ENCODE measurements around the gene GSC.
"Not testable (repeated sequence)": the region's sequence is repeated elsewhere in the genome, so short reads cannot be mapped to it uniquely, and the experiment has no call there.

The GSC gene

DNA sequence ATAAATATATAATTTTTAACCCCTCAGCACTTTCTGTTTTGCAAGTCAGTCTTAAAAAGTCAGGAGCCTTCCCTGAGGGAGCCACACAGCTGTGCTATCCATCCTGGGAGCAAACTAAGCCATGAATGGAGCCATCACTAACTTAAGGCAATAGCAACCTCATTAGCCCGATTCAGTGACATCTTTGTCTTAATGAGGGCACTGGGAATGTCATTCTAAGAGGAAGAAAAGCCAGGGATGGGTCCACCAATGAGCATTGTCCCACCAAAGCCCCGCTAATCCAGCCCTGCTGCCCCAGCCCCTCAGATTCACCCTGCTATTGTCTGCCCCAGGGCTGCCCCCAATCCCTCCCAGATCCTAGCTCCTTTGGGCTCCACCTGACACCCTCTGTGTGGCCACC is 19.5 kb downstream of the GSC start:
- H3K4me3 Mint-ChIP-seq = no peak overlapping the region
- no peaks in the 10 kb centered on the region for H3K4me1 Mint-ChIP-seq (ENCODE audit: low read depth in 2 of 2)
- DNase-seq (no peak), ATAC-seq (replicated peaks) (no peak)
- peaks cover 6 to 10% of the 10 kb centered on the region in 2 donors for H3K27me3 Mint-ChIP-seq
- no peaks in the 10 kb centered on the region for H3K9me3 Mint-ChIP-seq
- H3K27ac Mint-ChIP-seq = no peak overlapping the region
- H3K36me3 Mint-ChIP-seq (ENCODE audit: insufficient read depth) = no peaks in the 10 kb centered on the region

DNA sequence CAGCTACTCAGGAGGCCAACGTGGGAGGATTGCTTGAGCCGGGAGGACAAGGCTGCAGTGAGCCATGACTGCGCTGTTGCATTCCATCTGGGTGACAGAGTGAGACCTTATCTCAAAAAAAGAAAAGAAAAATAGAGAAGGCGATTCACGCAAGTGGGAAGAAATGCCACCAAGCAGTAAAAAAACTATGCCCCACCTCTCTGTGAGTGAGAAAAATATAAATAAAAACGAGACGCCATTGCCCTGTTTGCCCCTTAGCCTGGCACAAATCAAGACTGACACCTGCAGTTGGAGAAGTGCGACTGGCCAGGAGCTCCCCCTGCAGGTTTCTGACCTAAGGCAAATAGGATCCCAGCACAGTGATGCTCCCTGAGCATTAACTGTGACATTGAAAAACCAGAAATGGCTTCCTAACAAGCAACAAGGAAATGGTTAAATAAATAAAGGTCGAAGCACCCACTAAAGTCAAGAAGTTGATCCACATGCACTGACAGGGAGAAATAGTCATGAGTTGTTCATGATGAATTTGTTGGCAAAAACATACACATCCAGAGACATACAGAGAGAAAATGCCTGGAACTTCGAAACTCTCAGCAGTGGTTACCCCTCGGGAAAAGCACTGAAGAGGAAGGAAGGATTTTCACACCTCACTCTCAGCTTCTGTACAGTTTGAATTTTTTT is 21.1 kb downstream of the GSC start:
- no peak overlapping the region for H3K27ac Mint-ChIP-seq
- H3K4me1 Mint-ChIP-seq (ENCODE audit: low read depth in 2 of 2) = no peaks in the 10 kb centered on the region
- H3K4me3 Mint-ChIP-seq = no peak overlapping the region
- ATAC-seq (replicated peaks) (no peak), DNase-seq (no peak)
- peaks cover 4% of the 10 kb centered on the region for H3K36me3 Mint-ChIP-seq (ENCODE audit: insufficient read depth)
- H3K27me3 Mint-ChIP-seq = peaks cover 6 to 11% of the 10 kb centered on the region in 2 donors
- H3K9me3 Mint-ChIP-seq = no peaks in the 10 kb centered on the region

DNA sequence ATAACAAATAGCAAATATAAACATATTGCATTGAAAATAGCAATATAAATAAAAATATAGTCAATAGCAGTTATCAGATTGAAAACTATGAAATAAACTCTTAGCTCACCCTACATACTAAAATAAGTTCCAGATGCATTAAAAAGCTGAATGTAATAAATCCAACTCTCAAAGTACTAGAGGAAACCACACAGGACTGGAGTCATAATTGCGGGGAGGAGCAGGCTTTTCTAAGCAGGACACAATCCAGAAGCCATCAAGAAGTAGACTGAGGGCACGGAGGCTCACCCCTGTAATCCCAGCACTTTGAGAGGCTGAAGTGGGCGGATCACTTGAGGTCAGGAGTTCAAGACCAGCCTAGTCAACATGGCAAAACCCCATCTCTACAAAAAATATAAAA is 22.2 kb downstream of the GSC start:
- H3K27me3 Mint-ChIP-seq = peaks cover 13 to 19% of the 10 kb centered on the region in 2 donors
- no peaks in the 10 kb centered on the region for H3K4me1 Mint-ChIP-seq (ENCODE audit: low read depth in 2 of 2)
- no peak overlapping the region for H3K4me3 Mint-ChIP-seq
- no peaks in the 10 kb centered on the region for H3K9me3 Mint-ChIP-seq
- peaks cover 4% of the 10 kb centered on the region for H3K36me3 Mint-ChIP-seq (ENCODE audit: insufficient read depth)
- no peak overlapping the region for H3K27ac Mint-ChIP-seq
- DNase-seq (no peak), ATAC-seq (replicated peaks) (no peak)

DNA sequence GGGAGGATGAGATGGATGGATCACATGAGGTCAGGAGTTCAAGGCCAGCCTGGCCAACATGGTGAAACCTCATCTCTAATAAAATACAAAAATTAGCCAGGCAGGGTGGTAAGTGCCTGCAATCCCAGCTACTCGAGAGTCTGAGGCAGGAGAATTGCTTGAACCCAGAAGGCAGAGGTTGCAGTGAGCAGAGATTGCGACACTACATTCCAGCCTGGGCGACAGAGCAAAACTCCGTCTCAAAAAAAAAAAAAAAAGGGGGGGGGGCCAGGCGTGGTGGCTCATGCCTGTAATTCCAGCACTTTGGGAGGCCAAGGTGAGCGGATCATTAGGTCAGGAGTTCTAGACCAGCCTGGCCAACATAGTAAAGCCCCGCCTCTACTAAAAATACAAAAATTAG is 22.8 kb downstream of the GSC start:
- not testable (repeated sequence) for H3K4me3 Mint-ChIP-seq; H3K36me3 Mint-ChIP-seq (ENCODE audit: insufficient read depth); DNase-seq; ATAC-seq (replicated peaks); H3K9me3 Mint-ChIP-seq; H3K27ac Mint-ChIP-seq; H3K4me1 Mint-ChIP-seq (ENCODE audit: low read depth in 2 of 2)
- peaks cover 14 to 20% of the 10 kb centered on the region in 2 donors for H3K27me3 Mint-ChIP-seq

DNA sequence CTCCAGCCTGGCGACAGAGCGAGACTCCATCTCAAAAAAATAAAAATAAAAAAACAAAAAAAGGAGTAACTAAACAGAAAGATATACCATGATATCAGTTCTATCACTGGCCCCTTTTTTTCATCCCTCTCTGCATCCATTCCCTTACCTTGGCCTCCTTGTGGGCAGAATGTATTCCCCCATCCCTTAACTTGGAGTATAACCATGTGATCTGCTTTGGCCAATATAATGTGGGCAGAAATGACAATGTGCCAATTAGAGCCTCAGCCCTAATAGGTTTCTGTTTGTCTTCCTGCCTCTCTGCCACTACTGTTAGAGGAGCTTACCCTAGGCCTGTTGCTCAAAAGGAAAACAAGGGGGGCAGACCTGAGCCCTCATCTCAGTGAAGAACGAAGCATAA is 23.8 kb downstream of the GSC start:
- no peaks in the 10 kb centered on the region for H3K4me1 Mint-ChIP-seq (ENCODE audit: low read depth in 2 of 2)
- peaks cover 4% of the 10 kb centered on the region for H3K36me3 Mint-ChIP-seq (ENCODE audit: insufficient read depth)
- no peak overlapping the region for H3K27ac Mint-ChIP-seq
- peaks cover 17 to 22% of the 10 kb centered on the region in 2 donors for H3K27me3 Mint-ChIP-seq
- DNase-seq (no peak), ATAC-seq (replicated peaks) (no peak)
- H3K9me3 Mint-ChIP-seq = no peaks in the 10 kb centered on the region
- H3K4me3 Mint-ChIP-seq = no peak overlapping the region

DNA sequence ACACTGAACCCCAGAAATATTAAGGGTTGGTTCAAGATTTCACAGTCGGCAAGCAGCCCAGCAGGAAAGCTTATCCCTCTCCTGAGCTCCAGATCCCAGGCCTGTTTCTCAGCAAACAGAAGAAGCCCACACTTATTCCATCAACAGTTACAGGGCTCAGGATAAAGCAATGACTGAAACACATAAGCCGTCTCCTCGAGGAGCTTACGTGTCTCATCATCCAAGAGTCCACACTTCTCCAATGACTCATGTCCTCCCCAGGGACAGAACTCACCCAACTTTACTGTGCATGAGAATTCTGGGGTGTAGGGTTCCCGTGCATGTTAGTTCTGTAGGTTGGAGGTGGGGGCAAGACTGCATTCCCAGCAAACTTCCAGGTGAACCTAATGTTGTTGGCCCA is 31.2 kb downstream of the GSC start:
- no peak for DNase-seq
- Mint-ChIP-seq H3K27ac (no peak overlapping the region), H3K4me1 (ENCODE audit: low read depth in 2 of 2) (no peaks in the 10 kb centered on the region), H3K36me3 (ENCODE audit: insufficient read depth) (no peaks in the 10 kb centered on the region), H3K27me3 (peaks cover 22 to 32% of the 10 kb centered on the region in 2 donors), H3K4me3 (no peak overlapping the region), H3K9me3 (no peaks in the 10 kb centered on the region)
- no peak for ATAC-seq (replicated peaks)

DNA sequence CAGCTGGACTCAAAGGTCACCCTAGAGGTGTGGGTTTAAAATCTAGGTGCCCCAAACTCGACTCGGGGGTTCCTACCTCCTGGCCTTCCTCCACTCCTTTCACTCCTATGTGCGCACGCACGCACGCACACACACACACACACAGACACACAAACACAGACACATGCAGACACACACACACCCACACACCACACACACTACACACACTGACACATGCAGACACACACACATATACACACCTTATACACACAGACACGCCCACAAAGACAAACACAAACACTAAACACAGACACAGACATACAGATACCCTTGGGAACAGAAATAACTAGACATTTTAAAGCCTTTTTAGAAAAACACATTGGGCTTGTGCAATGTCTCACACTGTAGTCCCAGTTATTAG is 31.8 kb downstream of the GSC start:
- Mint-ChIP-seq H3K4me3 (no peak overlapping the region), H3K27me3 (peaks cover 16 to 28% of the 10 kb centered on the region in 2 donors), H3K9me3 (no peaks in the 10 kb centered on the region), H3K4me1 (ENCODE audit: low read depth in 2 of 2) (no peaks in the 10 kb centered on the region), H3K36me3 (ENCODE audit: insufficient read depth) (no peaks in the 10 kb centered on the region), H3K27ac (no peak overlapping the region)
- no peak for ATAC-seq (replicated peaks)
- no peak for DNase-seq

DNA sequence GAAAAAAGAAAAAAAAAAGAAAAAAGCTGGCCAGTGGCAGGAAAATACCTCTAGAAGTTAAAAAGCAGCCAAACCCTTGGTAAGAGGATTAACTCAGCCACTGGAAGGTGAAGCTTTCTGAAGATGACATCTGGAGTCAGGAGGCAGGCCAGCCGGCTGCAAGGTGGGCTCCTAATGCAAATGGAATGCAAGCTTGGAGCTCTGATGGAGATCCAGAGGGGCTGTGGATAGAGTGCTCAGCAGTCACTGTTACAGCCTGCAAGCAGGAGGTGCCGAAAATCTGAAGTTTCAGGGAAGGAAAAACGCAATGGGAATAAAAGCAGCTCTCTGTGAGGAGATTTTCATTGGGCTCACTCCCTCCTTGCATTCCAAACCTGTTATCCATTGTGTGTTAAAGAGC is 41.0 kb downstream of the GSC start:
- Mint-ChIP-seq H3K27ac (no peak overlapping the region), H3K27me3 (peaks cover 7 to 42% of the 10 kb centered on the region in 2 donors), H3K4me1 (ENCODE audit: low read depth in 2 of 2) (no peaks in the 10 kb centered on the region), H3K4me3 (no peak overlapping the region), H3K9me3 (no peaks in the 10 kb centered on the region), H3K36me3 (ENCODE audit: insufficient read depth) (no peaks in the 10 kb centered on the region)
- ATAC-seq (replicated peaks) (no peak), DNase-seq (no peak)

DNA sequence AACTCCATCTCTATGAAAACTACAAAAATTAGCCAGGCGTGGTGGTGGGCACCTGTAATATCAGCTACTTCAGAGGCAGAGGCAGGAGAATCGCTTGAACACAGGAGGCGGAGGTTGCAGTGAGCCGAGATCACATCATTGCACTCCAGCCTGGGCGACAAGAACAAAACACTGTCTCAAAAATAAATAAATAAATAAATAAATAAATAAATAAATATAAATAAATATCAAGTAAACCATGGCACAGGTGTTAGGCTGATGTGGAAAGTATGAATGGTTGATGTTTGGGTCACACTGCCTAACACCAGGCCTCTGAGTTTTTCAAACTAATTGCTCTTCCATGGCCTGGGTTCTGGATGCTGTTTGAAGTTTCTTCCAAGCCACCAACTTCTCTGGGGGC is 41.5 kb downstream of the GSC start:
- not testable (repeated sequence) for H3K4me1 Mint-ChIP-seq (ENCODE audit: low read depth in 2 of 2); H3K4me3 Mint-ChIP-seq; ATAC-seq (replicated peaks); H3K9me3 Mint-ChIP-seq; H3K27ac Mint-ChIP-seq; DNase-seq; H3K36me3 Mint-ChIP-seq (ENCODE audit: insufficient read depth)
- H3K27me3 Mint-ChIP-seq = peaks cover 10 to 37% of the 10 kb centered on the region in 2 donors

DNA sequence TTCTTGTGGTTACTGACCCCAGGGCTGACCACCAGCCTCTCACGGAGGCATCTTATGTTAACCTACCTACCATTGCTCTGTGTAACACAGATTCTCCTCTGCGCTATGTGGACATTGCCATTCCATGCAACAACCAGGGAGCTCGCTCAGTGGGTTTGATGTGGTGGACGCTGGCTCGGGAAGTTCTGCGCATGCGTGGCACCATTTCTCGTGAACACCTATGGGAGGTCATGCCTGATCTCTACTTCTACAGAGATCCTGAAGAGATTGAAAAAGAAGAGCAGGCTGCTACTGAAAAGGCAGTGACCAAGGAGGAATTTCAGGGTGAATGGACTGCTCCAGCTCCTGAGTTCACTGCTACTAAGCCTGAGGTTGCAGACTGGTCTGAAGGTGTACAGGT is 43.3 kb downstream of the GSC start:
- DNase-seq; H3K27ac Mint-ChIP-seq; H3K4me3 Mint-ChIP-seq; H3K36me3 Mint-ChIP-seq (ENCODE audit: insufficient read depth); H3K4me1 Mint-ChIP-seq (ENCODE audit: low read depth in 2 of 2); H3K9me3 Mint-ChIP-seq; ATAC-seq (replicated peaks): not testable (repeated sequence)
- peaks cover 5 to 37% of the 10 kb centered on the region in 2 donors for H3K27me3 Mint-ChIP-seq

DNA sequence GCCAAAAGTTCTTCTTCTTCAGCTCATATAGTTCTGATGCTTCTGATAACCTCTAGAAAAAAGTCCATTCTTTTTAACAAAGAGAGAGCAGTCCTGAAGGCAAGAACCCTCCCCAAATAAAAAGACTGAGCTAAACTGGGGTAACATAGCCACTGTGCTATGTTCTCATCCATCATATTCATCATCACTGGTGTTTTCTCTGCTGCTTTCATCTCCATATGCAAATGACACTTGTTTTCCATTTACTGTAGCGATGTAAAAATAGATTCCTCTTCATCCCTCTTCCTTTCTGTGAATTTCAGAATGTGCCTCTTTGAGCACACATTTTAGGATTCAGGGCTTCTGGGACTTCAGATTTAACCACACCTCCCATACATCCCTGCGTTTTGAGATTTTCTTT is 44.9 kb downstream of the GSC start:
- H3K4me1 Mint-ChIP-seq (ENCODE audit: low read depth in 2 of 2) = no peaks in the 10 kb centered on the region
- H3K36me3 Mint-ChIP-seq (ENCODE audit: insufficient read depth) = no peaks in the 10 kb centered on the region
- no peak overlapping the region for H3K4me3 Mint-ChIP-seq
- ATAC-seq (replicated peaks) = no peak
- H3K9me3 Mint-ChIP-seq = no peaks in the 10 kb centered on the region
- no peak for DNase-seq
- no peak overlapping the region for H3K27ac Mint-ChIP-seq
- peaks cover 5 to 29% of the 10 kb centered on the region in 2 donors for H3K27me3 Mint-ChIP-seq

DNA sequence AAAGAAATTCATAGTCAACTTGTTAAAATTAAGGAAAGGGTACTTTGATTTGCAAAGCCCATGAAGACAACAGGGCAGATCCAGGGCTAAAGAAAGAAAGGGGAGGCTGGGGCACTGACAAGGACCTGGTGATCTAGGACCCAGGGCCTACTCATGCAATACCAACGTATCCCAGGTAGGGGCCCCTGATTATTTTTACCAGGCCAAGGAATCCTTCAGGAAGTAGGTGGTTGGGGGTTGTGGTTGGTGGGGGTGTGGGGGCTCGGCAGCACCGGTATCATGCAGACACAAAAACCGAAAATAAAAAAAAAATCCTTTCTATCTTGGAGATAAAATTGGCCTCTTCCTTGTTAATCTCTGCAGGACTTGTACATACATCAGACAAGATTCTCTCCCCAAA is 47.5 kb downstream of the GSC start:
- peaks cover 5 to 22% of the 10 kb centered on the region in 2 donors for H3K27me3 Mint-ChIP-seq
- H3K4me1 Mint-ChIP-seq (ENCODE audit: low read depth in 2 of 2) = no peaks in the 10 kb centered on the region
- H3K27ac Mint-ChIP-seq = no peak overlapping the region

More for the DNA sequence above, 47.5 kb downstream of the GSC start:
- no peak overlapping the region for H3K4me3 Mint-ChIP-seq
- no peaks in the 10 kb centered on the region for H3K9me3 Mint-ChIP-seq
- ATAC-seq (replicated peaks) (no peak), DNase-seq (no peak)
- H3K36me3 Mint-ChIP-seq (ENCODE audit: insufficient read depth) = no peaks in the 10 kb centered on the region

Data from effector memory CD8-positive, alpha-beta T cell (primary cell).